Activated T-helper 17 cell treated with anti-CD3 and anti-CD28 coated beads, Interleukin-2, amount 50 U/mL, for 72 hours (primary cell): Measurements from ENCODE around the gene HGFAC. TPM values are rescaled to one million over a fixed set of nuclear protein-coding genes. Genes with fewer than 3 reads are reported as not detected.
"Not testable (repeated sequence)": the region's sequence is repeated elsewhere in the genome, so short reads cannot be mapped to it uniquely, and the experiment has no call there.

Experiments used
- ATAC-seq: fragments of 150-1000 bp; cut with Tn5 transposase; replicated peaks from 2 replicates; pipeline ENCODE4 v1.10.0; 2021; ENCODE audit warnings: mild to moderate bottlenecking, moderate library complexity
- H3K27ac Mint-ChIP-seq: one replicate; pipeline ENCODE4 v1.8.0; 2022; ENCODE audit warnings: mixed read lengths
- H3K27me3 Mint-ChIP-seq: one replicate; pipeline ENCODE4 v1.8.0; 2022; ENCODE audit warnings: mixed read lengths
- H3K36me3 Mint-ChIP-seq: one replicate; pipeline ENCODE4 v1.8.0; 2022; ENCODE audit warnings: low read depth, mild to moderate bottlenecking, mixed read lengths
- H3K4me1 Mint-ChIP-seq: one replicate; pipeline ENCODE4 v1.8.0; 2022; ENCODE audit warnings: mixed read lengths
- H3K4me3 Mint-ChIP-seq: one replicate; pipeline ENCODE4 v1.8.0; 2022; ENCODE audit warnings: mild to moderate bottlenecking, mixed read lengths
- H3K9me3 Mint-ChIP-seq: one replicate; pipeline ENCODE4 v1.8.0; 2022; ENCODE audit warnings: mixed read lengths
- total RNA-seq, 2 donors: library from RNA; stranded (reverse); gene quantifications; one replicate each; pipeline ENCODE4 v1.2.3, GENCODE V29; 2022

Gene HGFAC
- total RNA-seq, 2 donors from 2014 or later: not detected

GRCh38 chr4:3449047-3449573 is 7.3 kb downstream of the HGFAC start:
- ATAC-seq: no peak
- H3K27me3 Mint-ChIP-seq: no peaks in the 10 kb centered on the region
- no peaks in the 10 kb centered on the region for H3K4me1 Mint-ChIP-seq
- no peaks in the 10 kb centered on the region for H3K36me3 Mint-ChIP-seq
- no peaks in the 10 kb centered on the region for H3K9me3 Mint-ChIP-seq
- H3K4me3 Mint-ChIP-seq: no peak overlapping the region
- no peak overlapping the region for H3K27ac Mint-ChIP-seq

DNA sequence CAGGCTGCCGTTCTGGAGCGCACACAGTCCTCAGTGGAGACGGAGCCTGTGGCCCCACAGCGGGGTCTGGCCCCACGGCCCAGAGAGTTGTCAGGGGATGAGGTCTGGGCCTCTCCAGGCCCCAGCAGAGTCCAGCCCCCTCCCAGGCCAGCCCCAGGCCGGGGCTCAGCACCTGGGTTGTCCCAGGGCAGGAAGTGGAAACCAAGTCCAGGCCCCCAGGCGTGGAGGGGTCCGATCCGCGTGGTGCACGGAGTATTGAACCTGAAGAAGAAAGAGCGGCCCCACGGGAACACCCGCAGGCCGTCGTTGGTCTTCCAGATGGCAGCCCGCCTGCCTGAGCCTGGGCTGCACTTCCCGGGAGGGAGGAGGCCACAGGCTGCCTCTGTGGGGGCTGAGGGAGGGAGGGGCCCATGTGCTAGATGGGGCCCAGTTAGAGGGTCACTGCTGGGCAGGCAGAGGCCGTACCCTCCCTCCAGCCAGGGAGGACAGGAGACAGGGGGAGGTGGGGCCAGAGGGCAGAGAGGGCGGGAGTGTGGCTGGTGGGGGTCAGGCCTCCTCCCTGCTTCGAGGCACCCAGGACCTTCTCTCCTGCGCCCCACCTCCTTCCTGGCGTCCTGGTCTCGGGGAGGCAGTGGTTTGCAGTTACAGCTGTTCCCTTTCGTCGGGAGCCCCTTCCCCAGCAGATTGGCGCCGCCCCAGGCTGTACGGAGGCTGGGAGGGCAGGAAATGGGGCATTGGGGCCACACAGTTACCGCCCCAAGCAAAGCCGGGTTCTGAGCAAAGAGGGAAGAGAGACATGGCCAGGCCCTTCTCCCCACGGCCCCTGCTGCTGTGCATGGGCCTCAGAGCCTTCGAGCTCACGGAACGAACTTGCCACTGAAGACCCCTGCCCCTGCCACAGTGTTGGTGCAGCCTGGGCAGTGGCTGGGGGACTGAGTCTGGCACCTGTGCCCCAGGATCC is 8.1 kb downstream of the HGFAC start:
- H3K36me3 Mint-ChIP-seq: no peaks in the 10 kb centered on the region
- no peaks in the 10 kb centered on the region for H3K4me1 Mint-ChIP-seq
- H3K27ac Mint-ChIP-seq: no peak overlapping the region
- H3K27me3 Mint-ChIP-seq: no peaks in the 10 kb centered on the region
- H3K4me3 Mint-ChIP-seq: no peak overlapping the region
- no peak for ATAC-seq
- no peaks in the 10 kb centered on the region for H3K9me3 Mint-ChIP-seq

- Mint-ChIP-seq H3K27me3 (no peaks in the 10 kb centered on the region), H3K27ac (no peak overlapping the region), H3K4me3 (no peak overlapping the region), H3K9me3 (no peaks in the 10 kb centered on the region), H3K36me3 (no peaks in the 10 kb centered on the region), H3K4me1 (no peaks in the 10 kb centered on the region)
- no peak for ATAC-seq
Observed at GRCh38 chr4:3450643-3451042, 8.9 kb downstream of the HGFAC start.

GRCh38 chr4:3451956-3452355 is 10.2 kb downstream of the HGFAC start:
- H3K27ac Mint-ChIP-seq: no peak overlapping the region
- H3K4me1 Mint-ChIP-seq: no peaks in the 10 kb centered on the region
- ATAC-seq: no peak
- H3K27me3 Mint-ChIP-seq: no peaks in the 10 kb centered on the region
- H3K9me3 Mint-ChIP-seq: no peaks in the 10 kb centered on the region
- no peak overlapping the region for H3K4me3 Mint-ChIP-seq
- H3K36me3 Mint-ChIP-seq: no peaks in the 10 kb centered on the region

DNA sequence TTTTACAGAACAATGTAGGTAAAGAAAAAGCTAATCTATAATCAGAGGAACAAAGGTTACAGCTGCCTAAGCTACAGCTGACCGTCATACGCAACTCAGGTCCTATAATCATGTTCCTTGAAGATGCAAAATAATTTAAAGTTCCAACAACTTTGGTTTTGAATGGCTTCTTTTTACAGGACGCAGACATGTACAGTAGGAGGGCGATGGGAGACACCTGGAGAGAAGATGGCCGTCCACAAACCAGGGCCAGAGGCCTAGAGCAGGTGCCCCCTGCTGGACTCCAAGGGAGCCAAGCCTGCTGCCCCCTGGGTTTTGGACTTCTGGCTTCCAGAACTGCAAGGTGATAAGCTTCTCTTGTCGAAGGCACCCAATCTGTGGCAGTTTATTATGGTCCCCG is 10.6 kb downstream of the HGFAC start:
- H3K27me3 Mint-ChIP-seq: no peaks in the 10 kb centered on the region
- ATAC-seq: no peak
- H3K36me3 Mint-ChIP-seq: no peaks in the 10 kb centered on the region
- H3K4me3 Mint-ChIP-seq: no peak overlapping the region
- H3K27ac Mint-ChIP-seq: no peak overlapping the region
- H3K9me3 Mint-ChIP-seq: no peaks in the 10 kb centered on the region
- H3K4me1 Mint-ChIP-seq: no peaks in the 10 kb centered on the region

DNA sequence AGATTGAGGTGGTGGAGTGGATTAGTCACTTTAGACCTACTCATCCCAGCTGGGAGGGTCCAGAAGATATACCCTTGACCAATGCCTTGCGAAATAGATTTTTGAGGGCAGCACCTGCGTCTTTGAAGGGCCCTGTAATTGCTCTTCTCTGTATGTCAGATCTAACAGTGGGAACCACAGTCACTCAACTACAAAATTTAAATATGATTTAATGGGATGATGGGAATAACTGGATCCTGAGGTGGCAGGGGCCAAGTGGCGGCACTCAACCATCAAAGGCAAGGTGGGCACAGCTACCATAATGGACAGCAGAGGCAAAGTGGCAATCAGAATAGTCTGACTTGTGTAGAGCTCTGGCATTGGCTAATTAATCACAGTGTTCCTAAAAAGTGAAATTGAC is 13.8 kb downstream of the HGFAC start:
- H3K27me3 Mint-ChIP-seq, H3K36me3 Mint-ChIP-seq, H3K9me3 Mint-ChIP-seq, H3K4me3 Mint-ChIP-seq, ATAC-seq, H3K27ac Mint-ChIP-seq, H3K4me1 Mint-ChIP-seq: not testable (repeated sequence)

DNA sequence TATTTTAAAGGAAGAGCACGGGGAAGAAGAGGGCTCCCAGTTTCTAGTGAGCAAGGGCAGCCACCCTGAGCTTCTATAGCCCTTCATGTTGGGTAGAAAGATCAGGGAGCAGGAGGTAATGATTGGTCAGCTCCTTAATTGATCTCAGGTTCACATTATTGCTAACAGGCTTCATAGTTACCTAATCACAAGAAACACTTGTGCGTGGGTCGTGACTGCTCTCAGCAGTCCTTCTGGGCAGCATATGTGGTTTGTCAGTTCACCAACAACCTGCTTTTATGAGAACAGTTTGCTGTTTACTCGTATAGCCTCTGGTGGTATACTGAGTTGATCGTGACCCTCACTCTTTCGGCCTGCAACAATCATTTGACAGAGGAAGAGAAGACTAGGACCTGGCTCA is 16.6 kb downstream of the HGFAC start:
- no peak for ATAC-seq
- H3K27ac Mint-ChIP-seq: no peak overlapping the region
- peaks cover 12% of the 10 kb centered on the region for H3K27me3 Mint-ChIP-seq
- H3K36me3 Mint-ChIP-seq: no peaks in the 10 kb centered on the region
- no peak overlapping the region for H3K4me3 Mint-ChIP-seq
- H3K4me1 Mint-ChIP-seq: no peaks in the 10 kb centered on the region
- no peaks in the 10 kb centered on the region for H3K9me3 Mint-ChIP-seq

- not testable (repeated sequence) for ATAC-seq, H3K27ac Mint-ChIP-seq, H3K9me3 Mint-ChIP-seq, H3K4me3 Mint-ChIP-seq, H3K4me1 Mint-ChIP-seq, H3K36me3 Mint-ChIP-seq
- peaks cover 12% of the 10 kb centered on the region for H3K27me3 Mint-ChIP-seq
Observed at GRCh38 chr4:3459156-3459555, 17.4 kb downstream of the HGFAC start.

DNA sequence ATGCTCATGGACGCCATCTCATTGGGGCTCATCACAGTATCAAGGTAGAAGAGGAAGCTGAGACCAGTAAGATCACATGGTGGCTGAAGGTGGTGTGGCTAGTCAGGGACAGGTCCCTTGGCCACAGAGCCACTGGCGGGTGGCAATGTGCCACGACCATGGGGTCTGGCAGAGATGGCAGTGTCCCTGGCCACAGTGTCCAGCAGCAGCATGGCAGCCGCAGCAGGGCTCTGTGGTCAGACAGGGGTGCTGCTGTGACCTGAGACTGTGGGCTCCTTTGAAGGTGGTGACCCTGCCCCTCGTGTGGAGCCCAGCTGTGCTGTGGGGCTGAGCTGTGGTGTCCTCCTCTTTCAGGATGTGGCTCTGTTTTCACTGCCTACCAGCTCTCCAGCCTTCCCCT is 19.2 kb downstream of the HGFAC start:
- ATAC-seq: no peak
- Mint-ChIP-seq H3K4me3 (no peak overlapping the region), H3K9me3 (no peaks in the 10 kb centered on the region), H3K27ac (no peak overlapping the region), H3K36me3 (no peaks in the 10 kb centered on the region), H3K27me3 (peaks cover 15% of the 10 kb centered on the region), H3K4me1 (no peaks in the 10 kb centered on the region)

DNA sequence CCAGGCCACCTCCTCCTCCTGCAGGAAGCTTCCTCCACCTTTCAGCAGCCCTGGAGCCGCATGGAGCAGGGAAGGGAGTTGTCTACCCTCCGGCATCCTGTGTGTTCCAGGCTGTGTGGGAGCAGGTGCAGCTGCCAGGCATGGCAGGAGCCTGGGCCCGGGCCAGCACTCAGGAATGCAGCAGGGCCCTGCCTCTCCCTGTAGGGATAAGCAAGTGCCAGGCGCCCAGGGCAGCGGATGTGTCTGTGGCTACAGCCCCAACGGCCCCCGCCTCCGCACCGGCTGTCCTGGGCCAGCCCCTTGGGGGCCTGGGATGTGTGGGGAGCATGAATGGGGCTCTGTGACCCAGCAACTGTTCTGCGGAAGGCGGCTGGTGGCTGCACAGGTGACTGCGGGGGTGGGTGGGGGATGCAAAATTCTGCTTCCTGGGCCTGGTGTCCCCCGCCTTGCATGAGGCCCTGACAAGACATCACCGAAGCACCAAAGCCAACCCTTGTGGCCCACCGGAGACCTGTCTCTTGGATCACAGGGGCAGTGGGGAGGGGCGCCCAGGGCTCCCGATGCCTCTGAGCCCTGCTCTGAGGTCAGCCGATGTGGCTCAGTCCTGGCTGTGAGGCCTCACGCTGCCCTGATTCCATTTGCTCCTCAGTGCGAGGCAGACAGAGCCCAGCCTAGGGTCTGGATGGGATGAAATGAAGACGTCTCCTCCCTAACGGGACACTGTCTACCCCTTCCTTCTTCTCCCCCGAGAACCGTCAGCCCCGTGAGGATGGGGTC is 19.9 kb downstream of the HGFAC start:
- H3K9me3 Mint-ChIP-seq: no peaks in the 10 kb centered on the region
- peaks cover 15% of the 10 kb centered on the region for H3K27me3 Mint-ChIP-seq
- ATAC-seq: no peak
- H3K4me3 Mint-ChIP-seq: no peak overlapping the region
- H3K4me1 Mint-ChIP-seq: no peaks in the 10 kb centered on the region
- no peak overlapping the region for H3K27ac Mint-ChIP-seq
- H3K36me3 Mint-ChIP-seq: no peaks in the 10 kb centered on the region

DNA sequence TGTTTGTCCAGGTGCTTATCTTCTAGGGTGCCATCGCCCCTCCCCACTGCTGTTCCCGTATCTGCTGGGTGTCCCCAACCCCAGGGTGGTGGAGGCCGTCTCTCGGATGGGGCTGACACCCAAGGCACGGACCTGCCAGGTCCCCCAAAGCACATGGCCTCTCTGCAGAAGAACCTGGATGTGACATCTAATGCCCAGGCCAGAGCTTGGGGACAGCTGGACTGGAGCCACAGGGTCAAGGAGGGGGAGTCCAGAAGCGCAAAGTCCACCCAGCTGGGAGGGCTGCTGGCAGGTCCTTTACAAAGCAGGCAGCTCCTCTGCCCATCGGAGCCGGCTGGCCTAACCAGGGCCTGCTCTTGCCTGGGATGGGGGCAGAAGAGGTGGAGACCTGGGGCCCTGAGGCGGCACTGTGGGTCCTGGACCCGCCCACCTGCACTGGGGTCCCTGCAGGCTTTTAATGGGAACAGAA is 20.6 kb downstream of the HGFAC start:
- Mint-ChIP-seq H3K27me3 (peaks cover 15% of the 10 kb centered on the region), H3K4me3 (peak overlapping the region; percentile 25), H3K9me3 (no peaks in the 10 kb centered on the region), H3K36me3 (no peaks in the 10 kb centered on the region), H3K4me1 (no peaks in the 10 kb centered on the region), H3K27ac (no peak overlapping the region)
- ATAC-seq: no peak

- Mint-ChIP-seq H3K4me1 (no peaks in the 10 kb centered on the region), H3K36me3 (no peaks in the 10 kb centered on the region), H3K27ac (no peak within 1 kb of the TSS), H3K4me3 (peak within 1 kb of the TSS; percentile 25), H3K27me3 (peaks cover 15% of the 10 kb centered on the region), H3K9me3 (no peaks in the 10 kb centered on the region)
- no peak for ATAC-seq
Observed at GRCh38 chr4:3462790-3463415, 21.1 kb downstream of the HGFAC start, which contains the start of gene DOK7. TSS of gene DOK7 (plus strand) at chr4:3463306. CDS start at chr4:3463376, 70 bp downstream.

GRCh38 chr4:3463556-3464348 is 22.0 kb downstream of the HGFAC start:
- peaks cover 15% of the 10 kb centered on the region for H3K27me3 Mint-ChIP-seq
- H3K27ac Mint-ChIP-seq: no peak overlapping the region

More at GRCh38 chr4:3463556-3464348, 22.0 kb downstream of the HGFAC start:
- Mint-ChIP-seq H3K4me1 (no peaks in the 10 kb centered on the region), H3K36me3 (no peaks in the 10 kb centered on the region), H3K4me3 (no peak overlapping the region), H3K9me3 (no peaks in the 10 kb centered on the region)
- ATAC-seq: no peak
